Ishikawa (cell line): ENCODE measurements around the gene NTN1.

Experiments used
- EP300 ChIP-seq: IDR thresholded peaks from 2 replicates; pipeline ENCODE4 v1.6.1; 2012; ENCODE audit warnings: borderline replicate concordance
- RAD21 ChIP-seq: IDR thresholded peaks from 2 replicates; pipeline ENCODE4 v1.6.1; 2012; ENCODE audit warnings: low read depth
- ZBTB7A ChIP-seq: IDR thresholded peaks from 2 replicates; pipeline ENCODE4 v1.6.1; 2012; ENCODE audit warnings: low read depth

- TF ChIP-seq EP300 (no peak), RAD21 (no peak), ZBTB7A (no peak)
Observed at GRCh38 chr17:9223531-9223930, 202.2 kb downstream of the NTN1 start.
